Measurements from ENCODE around the gene CLECL1.

The CLECL1 gene

DNA sequence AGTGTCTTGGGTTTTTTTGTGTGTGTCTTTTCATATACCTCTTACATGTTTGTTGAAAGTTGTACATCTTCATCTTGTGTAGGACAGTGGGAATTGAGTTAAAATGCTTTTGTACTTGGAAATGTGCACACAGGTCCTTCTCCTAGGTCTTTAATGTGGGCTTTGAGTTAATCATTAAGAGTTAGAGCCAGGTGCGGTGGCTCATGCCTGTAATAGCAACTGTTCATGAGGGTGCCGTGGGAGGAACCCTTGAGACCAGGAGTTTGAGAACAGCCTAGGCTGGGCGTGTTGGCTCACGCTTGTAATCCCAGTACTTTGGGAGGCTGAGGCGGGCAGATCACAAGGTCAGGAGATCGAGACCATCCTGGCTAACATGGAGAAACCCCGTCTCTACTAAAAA is 13.9 kb downstream of the CLECL1 start:
- TF ChIP-seq SIN3A (IDR thresholded peaks at IDR 0.05; ENCODE audit: borderline replicate concordance, insufficient read depth, low read length) (no peak), POLR2AphosphoS5 (IDR thresholded peaks at IDR 0.05; ENCODE audit: low read depth, low read length) (no peak), FOXP2 (optimal IDR thresholded peaks at IDR 0.05; ENCODE audit: borderline replicate concordance, extremely low read depth, extremely low read length, insufficient read depth) (no peak), TAF1 (IDR thresholded peaks at IDR 0.05; ENCODE audit: borderline replicate concordance, insufficient read depth, low read length) (no peak)
- TF ChIP-seq, protein P1, sequence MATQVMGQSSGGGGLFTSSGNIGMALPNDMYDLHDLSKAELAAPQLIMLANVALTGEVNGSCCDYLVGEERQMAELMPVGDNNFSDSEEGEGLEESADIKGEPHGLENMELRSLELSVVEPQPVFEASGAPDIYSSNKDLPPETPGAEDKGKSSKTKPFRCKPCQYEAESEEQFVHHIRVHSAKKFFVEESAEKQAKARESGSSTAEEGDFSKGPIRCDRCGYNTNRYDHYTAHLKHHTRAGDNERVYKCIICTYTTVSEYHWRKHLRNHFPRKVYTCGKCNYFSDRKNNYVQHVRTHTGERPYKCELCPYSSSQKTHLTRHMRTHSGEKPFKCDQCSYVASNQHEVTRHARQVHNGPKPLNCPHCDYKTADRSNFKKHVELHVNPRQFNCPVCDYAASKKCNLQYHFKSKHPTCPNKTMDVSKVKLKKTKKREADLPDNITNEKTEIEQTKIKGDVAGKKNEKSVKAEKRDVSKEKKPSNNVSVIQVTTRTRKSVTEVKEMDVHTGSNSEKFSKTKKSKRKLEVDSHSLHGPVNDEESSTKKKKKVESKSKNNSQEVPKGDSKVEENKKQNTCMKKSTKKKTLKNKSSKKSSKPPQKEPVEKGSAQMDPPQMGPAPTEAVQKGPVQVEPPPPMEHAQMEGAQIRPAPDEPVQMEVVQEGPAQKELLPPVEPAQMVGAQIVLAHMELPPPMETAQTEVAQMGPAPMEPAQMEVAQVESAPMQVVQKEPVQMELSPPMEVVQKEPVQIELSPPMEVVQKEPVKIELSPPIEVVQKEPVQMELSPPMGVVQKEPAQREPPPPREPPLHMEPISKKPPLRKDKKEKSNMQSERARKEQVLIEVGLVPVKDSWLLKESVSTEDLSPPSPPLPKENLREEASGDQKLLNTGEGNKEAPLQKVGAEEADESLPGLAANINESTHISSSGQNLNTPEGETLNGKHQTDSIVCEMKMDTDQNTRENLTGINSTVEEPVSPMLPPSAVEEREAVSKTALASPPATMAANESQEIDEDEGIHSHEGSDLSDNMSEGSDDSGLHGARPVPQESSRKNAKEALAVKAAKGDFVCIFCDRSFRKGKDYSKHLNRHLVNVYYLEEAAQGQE (IDR thresholded peaks at IDR 0.05; ENCODE audit: insufficient read depth in 1 of 2, low read depth in 2 of 2, low read length in 2 of 2): no peak

DNA sequence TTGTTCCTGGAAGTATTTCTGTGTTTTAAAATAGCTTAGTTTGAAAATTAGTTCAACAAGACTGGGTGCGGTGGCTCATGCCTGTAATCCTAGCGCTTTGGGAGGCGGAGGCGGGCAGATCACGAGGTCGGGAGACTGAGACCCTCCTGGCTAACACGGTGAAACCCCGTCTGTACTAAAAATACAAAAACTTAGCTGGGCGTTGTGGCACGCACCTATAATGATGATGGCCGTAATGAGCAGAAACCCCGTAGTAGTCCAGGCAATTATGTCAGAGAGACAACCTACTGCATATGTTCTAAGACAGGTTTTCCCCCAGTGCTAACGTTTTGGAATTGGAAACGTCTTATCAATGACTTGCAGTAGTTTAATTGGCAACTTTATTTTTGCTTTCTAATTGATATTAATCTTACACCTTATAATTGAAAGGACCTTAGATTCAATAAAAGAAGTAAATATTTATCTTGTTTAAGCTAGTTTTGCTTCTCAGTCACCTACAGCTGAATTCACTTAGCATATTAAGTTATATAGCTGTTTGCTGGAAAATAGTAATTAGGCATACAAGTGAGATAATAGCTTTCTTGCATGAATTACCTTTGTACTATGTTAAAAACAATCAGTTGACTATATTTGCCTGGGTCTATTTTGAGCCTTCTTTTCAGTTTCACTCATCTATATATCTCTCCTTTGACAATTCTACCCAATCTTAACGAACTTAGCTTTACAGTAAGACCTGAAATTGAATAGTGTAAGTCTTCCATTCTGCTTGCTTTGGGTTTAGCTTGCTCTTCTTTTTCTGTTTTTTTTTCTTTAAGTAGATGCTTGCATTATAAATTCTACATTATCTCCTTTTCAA is 15.6 kb downstream of the CLECL1 start:
- TF ChIP-seq, protein P1 (IDR thresholded peaks at IDR 0.05; ENCODE audit: insufficient read depth in 1 of 2, low read depth in 2 of 2, low read length in 2 of 2): no peak
- TF ChIP-seq POLR2AphosphoS5 (IDR thresholded peaks at IDR 0.05; ENCODE audit: low read depth, low read length): no peak
- no peak for TF ChIP-seq FOXP2 (optimal IDR thresholded peaks at IDR 0.05; ENCODE audit: borderline replicate concordance, extremely low read depth, extremely low read length, insufficient read depth)
- TF ChIP-seq SIN3A (IDR thresholded peaks at IDR 0.05; ENCODE audit: borderline replicate concordance, insufficient read depth, low read length): no peak
- no peak for TF ChIP-seq TAF1 (IDR thresholded peaks at IDR 0.05; ENCODE audit: borderline replicate concordance, insufficient read depth, low read length)

DNA sequence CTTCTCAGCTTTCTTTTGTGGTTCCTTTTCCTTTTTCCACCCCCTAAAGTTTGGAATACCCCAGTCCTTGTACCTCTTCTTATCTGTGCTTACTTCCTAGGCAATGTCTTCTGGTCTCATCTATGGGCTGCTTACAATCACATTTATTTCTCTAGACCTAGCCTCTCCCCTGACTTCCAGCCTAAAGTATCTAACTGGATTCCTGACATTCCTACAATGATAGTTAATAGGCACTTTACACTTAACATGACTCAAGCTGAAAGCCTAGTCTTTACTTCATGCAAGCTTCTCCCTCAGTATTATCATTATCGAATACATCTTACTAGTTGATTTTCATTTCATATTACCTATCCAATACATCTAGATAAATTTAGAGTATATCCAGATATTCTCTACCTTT is 21.2 kb downstream of the CLECL1 start:
- TF ChIP-seq FOXP2 (optimal IDR thresholded peaks at IDR 0.05; ENCODE audit: borderline replicate concordance, extremely low read depth, extremely low read length, insufficient read depth) (no peak), TAF1 (IDR thresholded peaks at IDR 0.05; ENCODE audit: borderline replicate concordance, insufficient read depth, low read length) (no peak), SIN3A (IDR thresholded peaks at IDR 0.05; ENCODE audit: borderline replicate concordance, insufficient read depth, low read length) (no peak), POLR2AphosphoS5 (IDR thresholded peaks at IDR 0.05; ENCODE audit: low read depth, low read length) (no peak)
- TF ChIP-seq, protein P1 (IDR thresholded peaks at IDR 0.05; ENCODE audit: insufficient read depth in 1 of 2, low read depth in 2 of 2, low read length in 2 of 2): no peak

DNA sequence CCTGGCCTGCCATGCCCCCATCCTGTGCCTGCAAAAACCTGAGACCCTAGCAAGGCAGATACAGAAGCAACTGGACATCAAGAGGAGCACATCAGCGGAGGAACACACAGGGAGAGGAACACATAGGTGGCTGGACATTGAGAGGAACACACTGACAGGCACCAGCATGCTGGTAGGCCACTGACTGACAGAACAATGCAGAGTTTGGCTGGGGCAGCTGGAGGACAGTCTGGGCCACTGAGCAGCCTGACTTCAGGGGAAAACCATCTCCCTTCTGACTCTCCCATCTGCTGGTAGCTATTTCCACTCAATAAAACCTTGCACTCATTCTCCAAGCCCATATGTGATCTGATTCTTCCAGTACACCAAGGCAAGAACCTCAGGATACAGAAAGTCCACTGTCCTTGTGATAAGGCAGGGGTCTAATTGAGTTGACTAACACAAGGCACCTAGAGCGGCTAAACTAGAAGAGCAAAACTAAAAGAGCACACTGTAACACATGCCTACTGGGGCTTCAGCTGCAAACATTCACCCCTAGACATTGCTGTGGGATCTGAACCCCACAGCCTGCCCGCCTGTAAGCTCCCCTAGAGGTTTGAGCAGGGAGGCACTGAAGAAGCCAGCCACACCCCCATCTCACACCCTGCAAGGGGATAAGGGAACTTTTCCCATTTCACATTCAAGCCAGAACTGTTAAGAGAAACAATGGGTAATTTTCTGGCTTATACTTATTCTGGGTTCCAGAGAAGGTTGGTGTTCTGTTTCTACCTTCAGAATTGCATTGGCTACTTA is 22.1 kb downstream of the CLECL1 start:
- no peak for TF ChIP-seq FOXP2 (optimal IDR thresholded peaks at IDR 0.05; ENCODE audit: borderline replicate concordance, extremely low read depth, extremely low read length, insufficient read depth)
- TF ChIP-seq POLR2AphosphoS5 (IDR thresholded peaks at IDR 0.05; ENCODE audit: low read depth, low read length): no peak

DNA sequence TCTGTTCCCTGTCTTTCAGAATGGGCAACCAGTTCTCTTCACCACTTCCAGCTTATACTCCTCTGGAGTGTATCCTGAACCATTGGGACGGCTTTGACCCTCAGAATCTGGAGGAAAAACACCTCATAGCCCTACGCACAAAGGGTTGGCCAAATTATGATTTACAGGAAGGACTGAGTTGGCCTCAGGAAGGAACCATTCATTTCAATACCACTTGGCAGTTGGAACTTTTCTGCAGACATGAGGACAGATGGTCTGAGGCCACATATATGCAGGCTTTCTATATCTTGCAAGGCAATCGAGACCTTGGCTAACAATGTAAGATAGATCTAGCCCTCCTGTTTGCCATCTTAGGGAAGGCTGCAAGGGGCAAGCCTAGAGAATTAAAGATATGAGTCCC is 24.0 kb downstream of the CLECL1 start:
- TF ChIP-seq SIN3A (IDR thresholded peaks at IDR 0.05; ENCODE audit: borderline replicate concordance, insufficient read depth, low read length) (no peak), POLR2AphosphoS5 (IDR thresholded peaks at IDR 0.05; ENCODE audit: low read depth, low read length) (no peak), TAF1 (IDR thresholded peaks at IDR 0.05; ENCODE audit: borderline replicate concordance, insufficient read depth, low read length) (no peak), FOXP2 (optimal IDR thresholded peaks at IDR 0.05; ENCODE audit: borderline replicate concordance, extremely low read depth, extremely low read length, insufficient read depth) (no peak)
- TF ChIP-seq, protein P1 (IDR thresholded peaks at IDR 0.05; ENCODE audit: insufficient read depth in 1 of 2, low read depth in 2 of 2, low read length in 2 of 2): no peak
